HG03439 (cell line): Measurements from ENCODE around the gene LYPD6B.

Experiments used
- ATAC-seq: cut with Tn5 transposase; IDR thresholded peaks from one replicate; pipeline ENCODE4 v1.9.1; 2021; ENCODE audit warnings: mild to moderate bottlenecking, moderate library complexity; ENCODE audit not compliant: unreplicated experiment

Gene LYPD6B

GRCh38 chr2:149104221-149104620, 65.7 kb downstream of the LYPD6B start:
- ATAC-seq, result no peak

- ATAC-seq, result no peak
Measured at GRCh38 chr2:149112068-149112467, 73.6 kb downstream of the LYPD6B start.

- ATAC-seq, result no peak
Measured at GRCh38 chr2:149112713-149113112, 74.2 kb downstream of the LYPD6B start.

GRCh38 chr2:149115781-149116180, 77.3 kb downstream of the LYPD6B start:
- ATAC-seq, result no peak

- no peak for ATAC-seq
Measured at GRCh38 chr2:149119368-149119767, 80.9 kb downstream of the LYPD6B start.

GRCh38 chr2:149122516-149122915, 84.0 kb downstream of the LYPD6B start:
- no peak for ATAC-seq

GRCh38 chr2:149125031-149125725, 86.7 kb downstream of the LYPD6B start:
- no peak for ATAC-seq

GRCh38 chr2:149129433-149129832, 90.9 kb downstream of the LYPD6B start:
- no peak for ATAC-seq

GRCh38 chr2:149132339-149132738, 93.8 kb downstream of the LYPD6B start:
- no peak for ATAC-seq

GRCh38 chr2:149132901-149133300, 94.4 kb downstream of the LYPD6B start:
- no peak for ATAC-seq

- no peak for ATAC-seq
Measured at GRCh38 chr2:149134335-149134923, 95.9 kb downstream of the LYPD6B start.

- ATAC-seq, result no peak
Measured at GRCh38 chr2:149136111-149136510, 97.6 kb downstream of the LYPD6B start.

- no peak for ATAC-seq
Measured at GRCh38 chr2:149141046-149141445, 102.5 kb downstream of the LYPD6B start.

GRCh38 chr2:149143734-149144133, 105.2 kb downstream of the LYPD6B start:
- ATAC-seq, result no peak

- no peak for ATAC-seq
Measured at GRCh38 chr2:149145314-149146295, 107.1 kb downstream of the LYPD6B start.

GRCh38 chr2:149146876-149147275, 108.4 kb downstream of the LYPD6B start:
- no peak for ATAC-seq

GRCh38 chr2:149148194-149149006, 109.9 kb downstream of the LYPD6B start:
- ATAC-seq, result no peak

GRCh38 chr2:149149007-149149297, 110.5 kb downstream of the LYPD6B start:
- no peak for ATAC-seq

GRCh38 chr2:149152469-149152953, 114.0 kb downstream of the LYPD6B start:
- no peak for ATAC-seq

- no peak for ATAC-seq
Measured at GRCh38 chr2:149155196-149155969, 116.9 kb downstream of the LYPD6B start.
